ENCODE results near the gene DLG2. TPM values are rescaled to one million over a fixed set of nuclear protein-coding genes. Genes with fewer than 3 reads are reported as not detected.
"Not testable (repeated sequence)": the region's sequence is repeated elsewhere in the genome, so short reads cannot be mapped to it uniquely, and the experiment has no call there.

The DLG2 gene
- total and polyA plus RNA-seq, 4 experiments from 2014 or later, result 0.78 to 2.7 (median 1.9) TPM

DNA sequence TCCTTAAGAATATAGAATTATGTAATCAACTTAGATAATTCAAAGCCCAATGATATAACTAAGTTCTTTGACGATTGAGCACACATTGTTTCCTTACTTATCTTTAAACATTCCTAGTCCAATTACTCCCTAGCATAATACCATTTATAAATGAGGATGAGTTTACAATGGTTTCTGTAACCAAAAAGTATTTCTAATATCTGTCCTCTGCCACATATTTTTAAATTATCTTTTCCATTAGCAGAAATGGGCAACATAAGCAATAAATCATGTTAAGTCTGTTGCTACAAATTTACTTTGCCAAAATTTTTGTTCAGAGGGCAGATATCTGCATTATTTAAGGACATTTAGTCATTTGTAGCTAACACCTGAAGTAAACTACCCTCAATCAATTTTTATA lies 31.0 kb upstream of the DLG2 start:
- intact Hi-C loops (cut with micrococcal nuclease), result no loop called here
- no peak for DNase-seq
- Histone ChIP-seq H3K4me1 (ENCODE audit: insufficient read depth, low read length) (peaks cover 45% of the 10 kb centered on the region), H3K27ac (ENCODE audit: low read depth, low read length) (no peak overlapping the region), H3K9me3 (ENCODE audit: control insufficient read depth in 1 of 2, low read length in 2 of 2) (no peaks in the 10 kb centered on the region), H3K4me3 (ENCODE audit: low read length in 2 of 2) (no peak overlapping the region), H3K27me3 (ENCODE audit: insufficient read depth, low read length) (no peaks in the 10 kb centered on the region), H3K36me3 (ENCODE audit: insufficient read depth, low read length) (peaks cover 25% of the 10 kb centered on the region)
- peaks cover 29 to 50% (median 38%) of the 10 kb centered on the region in 4 donors for H3K4me1 Mint-ChIP-seq
- H3K36me3 Mint-ChIP-seq, result peaks cover 10 to 71% of the 10 kb centered on the region in 2 donors
- no peak overlapping the region for H3K4me3 Mint-ChIP-seq
- CTCF ChIA-PET (ENCODE audit: partially characterized antibody), result no interaction called here
- peak overlapping the region in 3 of 7 donors; percentile 12 to 99 (median 26) for H3K27ac Mint-ChIP-seq
- no peaks in the 10 kb centered on the region for H3K27me3 Mint-ChIP-seq
- POLR2A ChIA-PET (ENCODE audit: partially characterized antibody), result interaction anchor here (0.7 to 8.2 kb wide), 3 partner anchors 9 to 30 kb away, joined by 3 to 169 read pairs (median 7); partner anchors contain the start of genes TMEM126A and TMEM126B
- peaks cover 0 to 2% (median 0%) of the 10 kb centered on the region in 8 donors for H3K9me3 Mint-ChIP-seq

DNA sequence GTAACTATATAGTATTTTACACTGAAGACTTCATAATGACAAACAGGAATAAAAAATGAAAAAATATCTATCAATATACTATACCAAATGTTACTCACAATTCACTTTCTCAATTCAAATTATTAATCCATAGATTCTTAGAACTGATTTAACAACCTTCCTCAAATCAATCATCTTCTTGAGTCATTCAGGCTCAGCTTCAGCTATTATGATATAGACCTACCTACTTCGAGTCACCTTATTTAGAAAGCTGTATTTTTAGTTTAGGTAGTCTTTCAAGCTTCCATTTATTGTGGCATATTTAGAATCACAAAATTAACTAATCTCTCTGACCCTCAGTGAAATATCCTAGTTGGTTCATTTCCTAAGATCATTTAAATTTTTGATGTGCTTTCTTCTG lies 29.6 kb upstream of the DLG2 start:
- Histone ChIP-seq H3K9me3 (ENCODE audit: control insufficient read depth in 1 of 2, low read length in 2 of 2) (no peaks in the 10 kb centered on the region), H3K36me3 (ENCODE audit: insufficient read depth, low read length) (peaks cover 25% of the 10 kb centered on the region), H3K27ac (ENCODE audit: low read depth, low read length) (no peak overlapping the region), H3K4me1 (ENCODE audit: insufficient read depth, low read length) (peaks cover 31% of the 10 kb centered on the region), H3K27me3 (ENCODE audit: insufficient read depth, low read length) (no peaks in the 10 kb centered on the region), H3K4me3 (ENCODE audit: low read length in 2 of 2) (no peak overlapping the region)
- intact Hi-C loops (cut with micrococcal nuclease), result no loop called here
- ChIA-PET CTCF (ENCODE audit: partially characterized antibody) (no interaction called here), POLR2A (ENCODE audit: partially characterized antibody) (interaction anchor here (1.4 kb wide), 1 partner anchor 9 kb away, joined by 7 read pairs; the partner anchor contains the start of gene TMEM126A)
- H3K27me3 Mint-ChIP-seq, result no peaks in the 10 kb centered on the region
- peak overlapping the region in 4 of 7 donors; percentile 0 to 74 (median 36) for H3K27ac Mint-ChIP-seq
- no peak for DNase-seq
- peaks cover 29 to 42% (median 35%) of the 10 kb centered on the region in 4 donors for H3K4me1 Mint-ChIP-seq
- peaks cover 10 to 77% of the 10 kb centered on the region in 2 donors for H3K36me3 Mint-ChIP-seq
- H3K4me3 Mint-ChIP-seq, result no peak overlapping the region
- no peaks in the 10 kb centered on the region for H3K9me3 Mint-ChIP-seq

GRCh38 chr11:85654343-85654742 lies 27.2 kb upstream of the DLG2 start:
- Histone ChIP-seq H3K36me3 (ENCODE audit: insufficient read depth, low read length) (peaks cover 21% of the 10 kb centered on the region), H3K4me1 (ENCODE audit: insufficient read depth, low read length) (peaks cover 11% of the 10 kb centered on the region)
- H3K27ac ChIP-seq (ENCODE audit: low read depth, low read length); H3K4me3 Mint-ChIP-seq; H3K27me3 Mint-ChIP-seq; CTCF ChIA-PET (ENCODE audit: partially characterized antibody); H3K9me3 ChIP-seq (ENCODE audit: control insufficient read depth in 1 of 2, low read length in 2 of 2); intact Hi-C loops (cut with micrococcal nuclease); H3K27me3 ChIP-seq (ENCODE audit: insufficient read depth, low read length); H3K9me3 Mint-ChIP-seq; H3K4me3 ChIP-seq (ENCODE audit: low read length in 2 of 2); DNase-seq; H3K27ac Mint-ChIP-seq: not testable (repeated sequence)
- H3K4me1 Mint-ChIP-seq, result peaks cover 18 to 30% (median 22%) of the 10 kb centered on the region in 4 donors
- POLR2A ChIA-PET (ENCODE audit: partially characterized antibody), result interaction anchor here (10.5 kb wide), 1 partner anchor 7 kb away, joined by 169 read pairs; the partner anchor contains the start of gene CREBZF
- peaks cover 0 to 64% of the 10 kb centered on the region in 2 donors for H3K36me3 Mint-ChIP-seq

GRCh38 chr11:85652786-85653447 lies 25.8 kb upstream of the DLG2 start:
- H3K36me3 ChIP-seq (ENCODE audit: insufficient read depth, low read length), result peaks cover 21% of the 10 kb centered on the region
- H3K4me3 ChIP-seq (ENCODE audit: low read length in 2 of 2), result no peak overlapping the region
- H3K9me3 Mint-ChIP-seq, result no peaks in the 10 kb centered on the region
- ChIA-PET POLR2A (ENCODE audit: partially characterized antibody) (interaction anchor here (2.2 to 10.5 kb wide), 2 partner anchors 9 to 99 kb away, joined by 4 to 169 read pairs; partner anchors contain the start of gene CREBZF), CTCF (ENCODE audit: partially characterized antibody) (interaction anchor here (1.2 kb wide), 1 partner anchor 11 kb away, joined by 4 read pairs; no protein-coding TSS in a partner anchor)
- H3K9me3 ChIP-seq (ENCODE audit: control insufficient read depth in 1 of 2, low read length in 2 of 2), result no peaks in the 10 kb centered on the region
- H3K27me3 ChIP-seq (ENCODE audit: insufficient read depth, low read length), result no peaks in the 10 kb centered on the region
- H3K4me1 Mint-ChIP-seq, result peaks cover 22 to 29% (median 26%) of the 10 kb centered on the region in 4 donors
- peaks cover 18% of the 10 kb centered on the region for H3K4me1 ChIP-seq (ENCODE audit: insufficient read depth, low read length)
- peaks cover 0 to 55% of the 10 kb centered on the region in 2 donors for H3K36me3 Mint-ChIP-seq
- no peak overlapping the region for H3K27ac ChIP-seq (ENCODE audit: low read depth, low read length)
- intact Hi-C loops (cut with micrococcal nuclease), result no loop called here
- H3K4me3 Mint-ChIP-seq, result no peak overlapping the region
- H3K27me3 Mint-ChIP-seq, result no peaks in the 10 kb centered on the region
- H3K27ac Mint-ChIP-seq, result peak overlapping the region in 3 of 7 donors; percentile 5 to 78 (median 71)
- DNase-seq, result no peak

- no peak for DNase-seq
- peak overlapping the region in 1 of 7 donors; percentile 23 for H3K27ac Mint-ChIP-seq
- POLR2A ChIA-PET (ENCODE audit: partially characterized antibody), result interaction anchor here (2.2 to 10.5 kb wide), 3 partner anchors 10 to 101 kb away, joined by 4 to 169 read pairs (median 15); partner anchors contain the start of genes CREBZF, DLG2 and TMEM126B
- Histone ChIP-seq H3K36me3 (ENCODE audit: insufficient read depth, low read length) (peaks cover 8% of the 10 kb centered on the region), H3K27me3 (ENCODE audit: insufficient read depth, low read length) (no peaks in the 10 kb centered on the region), H3K4me1 (ENCODE audit: insufficient read depth, low read length) (peaks cover 26% of the 10 kb centered on the region), H3K27ac (ENCODE audit: low read depth, low read length) (no peak overlapping the region), H3K4me3 (ENCODE audit: low read length in 2 of 2) (no peak overlapping the region), H3K9me3 (ENCODE audit: control insufficient read depth in 1 of 2, low read length in 2 of 2) (no peaks in the 10 kb centered on the region)
- CTCF ChIA-PET (ENCODE audit: partially characterized antibody), result no interaction called here
- H3K4me1 Mint-ChIP-seq, result peaks cover 22 to 36% (median 29%) of the 10 kb centered on the region in 4 donors
- no peaks in the 10 kb centered on the region for H3K9me3 Mint-ChIP-seq
- no peak overlapping the region for H3K4me3 Mint-ChIP-seq
- H3K36me3 Mint-ChIP-seq, result peaks cover 0 to 43% of the 10 kb centered on the region in 2 donors
- intact Hi-C loops (cut with micrococcal nuclease), result no loop called here
- no peaks in the 10 kb centered on the region for H3K27me3 Mint-ChIP-seq
Observed at GRCh38 chr11:85651118-85651517, 24.0 kb upstream of the DLG2 start.

GRCh38 chr11:85647604-85648299 lies 20.6 kb upstream of the DLG2 start, which contains the start of gene TMEM126A:
TMEM126A (plus strand) TSS chr11:85647967; CDS start chr11:85650256, 2,289 bp downstream.
- H3K4me1 ChIP-seq (ENCODE audit: insufficient read depth, low read length), result peaks cover 26% of the 10 kb centered on the region
- CTCF ChIA-PET (ENCODE audit: partially characterized antibody), result interaction anchor here (0.8 to 3.4 kb wide), 7 partner anchors 11 to 207 kb away, joined by 3 to 25 read pairs (median 5); partner anchors contain the start of genes CCDC83, CREBZF, DLG2 and TMEM126B
- intact Hi-C loops (cut with micrococcal nuclease), result loop anchor here (1.0 kb wide), 2 partner anchors 17 to 19 kb away; partner anchors contain the start of gene TMEM126B
- Mint-ChIP-seq H3K27ac (peak within 1 kb of the TSS; percentile 88 to 99 (median 96)), H3K4me1 (peaks cover 19 to 32% (median 27%) of the 10 kb centered on the region in 4 donors), H3K27me3 (peaks cover 5 to 8% of the 10 kb centered on the region in 2 donors), H3K9me3 (no peaks in the 10 kb centered on the region), H3K4me3 (peak within 1 kb of the TSS; percentile 92 to 99 (median 96)), H3K36me3 (peaks cover 0 to 22% of the 10 kb centered on the region in 2 donors)
- peaks cover 4% of the 10 kb centered on the region for H3K27me3 ChIP-seq (ENCODE audit: insufficient read depth, low read length)
- POLR2A ChIA-PET (ENCODE audit: partially characterized antibody), result interaction anchor here (0.7 to 10.5 kb wide), 19 partner anchors 9 to 597 kb away, joined by 3 to 169 read pairs (median 3); partner anchors contain the start of genes CREBZF, DLG2, PICALM and TMEM126B
- H3K9me3 ChIP-seq (ENCODE audit: control insufficient read depth in 1 of 2, low read length in 2 of 2), result no peaks in the 10 kb centered on the region
- DNase-seq, result peak; percentile 87 to 93 (median 89)
- peak within 1 kb of the TSS; percentile 57 to 76 for H3K4me3 ChIP-seq (ENCODE audit: low read length in 2 of 2)
- no peaks in the 10 kb centered on the region for H3K36me3 ChIP-seq (ENCODE audit: insufficient read depth, low read length)
- H3K27ac ChIP-seq (ENCODE audit: low read depth, low read length), result peak within 1 kb of the TSS; percentile 72

Measured in CD4-positive, alpha-beta memory T cell (primary cell).